ENCODE data around the gene SLC26A4.

- TF ChIP-seq CTCF (conservative IDR thresholded peaks at IDR 0.05 in 1 of 2, IDR thresholded peaks at IDR 0.05 in 1 of 2; ENCODE audit: low read depth in 1 of 2, low read length in 2 of 2) (no peak), EZH2 (IDR thresholded peaks at IDR 0.05; ENCODE audit: low read length, missing control alignments) (no peak)
Measured at GRCh38 chr7:107641676-107642075, 19.0 kb upstream of the SLC26A4 start.

All from fibroblast of lung (primary cell).